HG03045 (cell line): ENCODE data around the gene ESCO1.
"Not testable (repeated sequence)": the region's sequence is repeated elsewhere in the genome, so short reads cannot be mapped to it uniquely, and the experiment has no call there.

Experiments
- ATAC-seq: cut with Tn5 transposase; IDR thresholded peaks from one replicate; pipeline ENCODE4 v1.9.1; 2021; ENCODE audit warnings: mild to moderate bottlenecking, moderate library complexity; ENCODE audit not compliant: unreplicated experiment

The ESCO1 gene

GRCh38 chr18:21593540-21594257, 6.8 kb downstream of the ESCO1 start:
- ATAC-seq: no peak

- not testable (repeated sequence) for ATAC-seq
Observed at GRCh38 chr18:21592361-21592760, 8.1 kb downstream of the ESCO1 start.

GRCh38 chr18:21584391-21584790, 16.1 kb downstream of the ESCO1 start:
- ATAC-seq: no peak

GRCh38 chr18:21575656-21576055, 24.8 kb downstream of the ESCO1 start:
- no peak for ATAC-seq

- ATAC-seq: no peak
Observed at GRCh38 chr18:21571772-21572171, 28.7 kb downstream of the ESCO1 start.

- ATAC-seq: no peak
Observed at GRCh38 chr18:21559195-21559594, 41.3 kb downstream of the ESCO1 start.

GRCh38 chr18:21557607-21558253, 42.8 kb downstream of the ESCO1 start:
- no peak for ATAC-seq

- ATAC-seq: no peak
Observed at GRCh38 chr18:21550510-21550970, 50.0 kb downstream of the ESCO1 start.

- no peak for ATAC-seq
Observed at GRCh38 chr18:21548647-21549046, 51.9 kb downstream of the ESCO1 start.

- no peak for ATAC-seq
Observed at GRCh38 chr18:21546423-21546822, 54.1 kb downstream of the ESCO1 start.

- no peak for ATAC-seq
Observed at GRCh38 chr18:21538230-21538629, 62.3 kb downstream of the ESCO1 start.

- no peak for ATAC-seq
Observed at GRCh38 chr18:21534327-21534726, 66.2 kb downstream of the ESCO1 start.

GRCh38 chr18:21526463-21526862, 74.0 kb downstream of the ESCO1 start:
- ATAC-seq: no peak

- no peak for ATAC-seq
Observed at GRCh38 chr18:21525916-21526315, 74.6 kb downstream of the ESCO1 start.

GRCh38 chr18:21522530-21522929, 78.0 kb downstream of the ESCO1 start:
- no peak for ATAC-seq

GRCh38 chr18:21513741-21514140, 86.8 kb downstream of the ESCO1 start:
- no peak for ATAC-seq

GRCh38 chr18:21513292-21513691, 87.2 kb downstream of the ESCO1 start:
- ATAC-seq: no peak

- ATAC-seq: no peak
Observed at GRCh38 chr18:21509062-21509461, 91.4 kb downstream of the ESCO1 start.

GRCh38 chr18:21507913-21508701, 92.4 kb downstream of the ESCO1 start:
- ATAC-seq: no peak

- no peak for ATAC-seq
Observed at GRCh38 chr18:21502661-21503060, 97.8 kb downstream of the ESCO1 start.

GRCh38 chr18:21499997-21500396, 100.5 kb downstream of the ESCO1 start:
- no peak for ATAC-seq
